SK-N-SH treated with all-trans-retinoic acid at 6 μM for 48 hours (cell line): Measurements from ENCODE around the gene CDK14.

Source experiments
- ATAC-seq: fragments of 200-7000 bp; cut with Tn5 transposase; 3 replicates; pipeline ENCODE4 v1.9.1; 2020; ENCODE audit warnings: mild to moderate bottlenecking, moderate library complexity
- ARNTL ChIP-seq: fragments of 450-650 bp; formaldehyde crosslinking; IDR thresholded peaks from 2 replicates; pipeline ENCODE4 v1.5.0; 2020; ENCODE audit warnings: low read depth, mild to moderate bottlenecking, moderate library complexity, borderline replicate concordance
- BACH2 ChIP-seq: fragments of 250-450 bp; sonication (Bioruptor Pico); IDR thresholded peaks from 2 replicates; pipeline ENCODE4 v1.9.0; 2021; ENCODE audit warnings: mild to moderate bottlenecking, borderline replicate concordance
- CSDC2 ChIP-seq: fragments of 250-450 bp; sonication (Bioruptor Pico); IDR thresholded peaks from 2 replicates; pipeline ENCODE4 v1.5.0; 2020; ENCODE audit warnings: mild to moderate bottlenecking, moderate library complexity
- ESRRG ChIP-seq: fragments of 250-450 bp; sonication (Bioruptor Pico); IDR thresholded peaks from 2 replicates; pipeline ENCODE4 v1.6.1; 2021; ENCODE audit warnings: mild to moderate bottlenecking
- GLIS3 ChIP-seq: fragments of 250-450 bp; sonication (Bioruptor Pico); IDR thresholded peaks from 2 replicates; pipeline ENCODE4 v1.5.0; 2020; ENCODE audit warnings: mild to moderate bottlenecking, moderate library complexity
- ISL1 ChIP-seq: fragments of 250-450 bp; sonication (Bioruptor Pico); IDR thresholded peaks from 2 replicates; pipeline ENCODE4 v2.1.2; 2022; ENCODE audit warnings: mild to moderate bottlenecking, moderate library complexity
- OSR1 ChIP-seq: fragments of 250-450 bp; sonication (Bioruptor Pico); IDR thresholded peaks from 2 replicates; pipeline ENCODE4 v1.8.0; 2022; ENCODE audit warnings: moderate library complexity, mild to moderate bottlenecking, inconsistent platforms
- RARB ChIP-seq: fragments of 250-450 bp; sonication (Bioruptor Pico); IDR thresholded peaks from 2 replicates; pipeline ENCODE4 v1.8.0; 2021; ENCODE audit warnings: mild to moderate bottlenecking, moderate library complexity
- SNAI2 ChIP-seq: fragments of 250-450 bp; sonication (Bioruptor Pico); IDR thresholded peaks from 2 replicates; pipeline ENCODE4 v1.5.0; 2020; ENCODE audit warnings: mild to moderate bottlenecking, moderate library complexity
- TCF4 ChIP-seq: fragments of 250-450 bp; sonication (Bioruptor Pico); IDR thresholded peaks from 2 replicates; pipeline ENCODE4 v1.8.0; 2021; ENCODE audit warnings: mild to moderate bottlenecking, moderate library complexity, borderline replicate concordance
- ZC3H10 ChIP-seq: fragments of 250-450 bp; sonication (Bioruptor Pico); IDR thresholded peaks from 2 replicates; pipeline ENCODE4 v1.5.1; 2021; ENCODE audit warnings: mild to moderate bottlenecking, moderate library complexity
- ZFP3 ChIP-seq: fragments of 250-450 bp; sonication (Bioruptor Pico); IDR thresholded peaks from 2 replicates; pipeline ENCODE4 v1.5.0; 2020; ENCODE audit warnings: mild to moderate bottlenecking, moderate library complexity
- ZFP30 ChIP-seq: fragments of 450-650 bp; formaldehyde crosslinking; IDR thresholded peaks from 2 replicates; pipeline ENCODE4 v1.5.0; 2022; ENCODE audit warnings: mild to moderate bottlenecking, moderate library complexity
- ZNF565 ChIP-seq: fragments of 450-650 bp; formaldehyde crosslinking; conservative IDR thresholded peaks from 2 replicates; pipeline ENCODE4 v1.5.0; 2020; ENCODE audit warnings: low read depth, mild to moderate bottlenecking, moderate library complexity
- ZNF70 ChIP-seq: fragments of 450-650 bp; formaldehyde crosslinking; IDR thresholded peaks from 2 replicates; pipeline ENCODE4 v1.5.0; 2020; ENCODE audit warnings: mild to moderate bottlenecking, moderate library complexity
- ZNF8 ChIP-seq: fragments of 450-650 bp; formaldehyde crosslinking; IDR thresholded peaks from 2 replicates; pipeline ENCODE4 v1.5.0; 2020; ENCODE audit warnings: mild to moderate bottlenecking, moderate library complexity
- TF ChIP-seq, protein P1 (sequence below): fragments of 250-450 bp; sonication (Bioruptor Pico); IDR thresholded peaks from 2 replicates; pipeline ENCODE4 v1.8.0; 2021; ENCODE audit warnings: low read depth, mild to moderate bottlenecking, moderate library complexity, borderline replicate concordance
- TF ChIP-seq, protein P2 (sequence below): fragments of 250-450 bp; sonication (Bioruptor Pico); IDR thresholded peaks from 2 replicates; pipeline ENCODE4 v1.8.0; 2020; ENCODE audit warnings: mild to moderate bottlenecking, moderate library complexity, borderline replicate concordance
- TF ChIP-seq, protein P3 (sequence below): fragments of 250-450 bp; sonication (Bioruptor Pico); IDR thresholded peaks from 2 replicates; pipeline ENCODE4 v1.5.1; 2020; ENCODE audit warnings: low read depth, mild to moderate bottlenecking, moderate library complexity

The CDK14 gene

DNA sequence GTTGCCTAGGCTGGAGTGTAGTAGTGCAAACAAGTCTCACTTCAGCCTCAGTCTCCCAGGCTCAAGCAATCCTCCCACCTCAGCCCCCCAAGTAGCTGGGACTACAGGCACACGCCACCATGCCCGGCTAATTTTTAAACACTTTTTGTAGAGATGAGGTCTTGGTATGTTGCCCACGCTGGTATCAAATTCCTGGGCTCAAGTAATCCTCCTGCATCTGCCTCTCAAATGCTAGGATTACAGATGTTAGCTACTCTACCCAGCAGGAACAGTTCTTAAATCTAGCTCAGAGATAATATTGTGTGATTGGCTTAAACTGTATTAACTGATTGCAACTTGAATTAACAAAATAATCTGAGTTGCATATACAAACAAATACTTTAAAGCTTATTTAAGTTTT lies 82.9 kb downstream of the CDK14 start (continued):
- TF ChIP-seq, protein P1, sequence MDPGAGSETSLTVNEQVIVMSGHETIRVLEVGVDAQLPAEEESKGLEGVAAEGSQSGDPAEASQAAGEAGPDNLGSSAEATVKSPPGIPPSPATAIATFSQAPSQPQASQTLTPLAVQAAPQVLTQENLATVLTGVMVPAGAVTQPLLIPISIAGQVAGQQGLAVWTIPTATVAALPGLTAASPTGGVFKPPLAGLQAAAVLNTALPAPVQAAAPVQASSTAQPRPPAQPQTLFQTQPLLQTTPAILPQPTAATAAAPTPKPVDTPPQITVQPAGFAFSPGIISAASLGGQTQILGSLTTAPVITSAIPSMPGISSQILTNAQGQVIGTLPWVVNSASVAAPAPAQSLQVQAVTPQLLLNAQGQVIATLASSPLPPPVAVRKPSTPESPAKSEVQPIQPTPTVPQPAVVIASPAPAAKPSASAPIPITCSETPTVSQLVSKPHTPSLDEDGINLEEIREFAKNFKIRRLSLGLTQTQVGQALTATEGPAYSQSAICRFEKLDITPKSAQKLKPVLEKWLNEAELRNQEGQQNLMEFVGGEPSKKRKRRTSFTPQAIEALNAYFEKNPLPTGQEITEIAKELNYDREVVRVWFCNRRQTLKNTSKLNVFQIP (CRISPR knock-in tag) = no peak
- TF ChIP-seq OSR1 (CRISPR knock-in tag) = no peak
- TF ChIP-seq TCF4 (CRISPR knock-in tag) = no peak
- TF ChIP-seq, protein P2, sequence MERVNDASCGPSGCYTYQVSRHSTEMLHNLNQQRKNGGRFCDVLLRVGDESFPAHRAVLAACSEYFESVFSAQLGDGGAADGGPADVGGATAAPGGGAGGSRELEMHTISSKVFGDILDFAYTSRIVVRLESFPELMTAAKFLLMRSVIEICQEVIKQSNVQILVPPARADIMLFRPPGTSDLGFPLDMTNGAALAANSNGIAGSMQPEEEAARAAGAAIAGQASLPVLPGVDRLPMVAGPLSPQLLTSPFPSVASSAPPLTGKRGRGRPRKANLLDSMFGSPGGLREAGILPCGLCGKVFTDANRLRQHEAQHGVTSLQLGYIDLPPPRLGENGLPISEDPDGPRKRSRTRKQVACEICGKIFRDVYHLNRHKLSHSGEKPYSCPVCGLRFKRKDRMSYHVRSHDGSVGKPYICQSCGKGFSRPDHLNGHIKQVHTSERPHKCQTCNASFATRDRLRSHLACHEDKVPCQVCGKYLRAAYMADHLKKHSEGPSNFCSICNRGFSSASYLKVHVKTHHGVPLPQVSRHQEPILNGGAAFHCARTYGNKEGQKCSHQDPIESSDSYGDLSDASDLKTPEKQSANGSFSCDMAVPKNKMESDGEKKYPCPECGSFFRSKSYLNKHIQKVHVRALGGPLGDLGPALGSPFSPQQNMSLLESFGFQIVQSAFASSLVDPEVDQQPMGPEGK (CRISPR knock-in tag) = no peak

DNA sequence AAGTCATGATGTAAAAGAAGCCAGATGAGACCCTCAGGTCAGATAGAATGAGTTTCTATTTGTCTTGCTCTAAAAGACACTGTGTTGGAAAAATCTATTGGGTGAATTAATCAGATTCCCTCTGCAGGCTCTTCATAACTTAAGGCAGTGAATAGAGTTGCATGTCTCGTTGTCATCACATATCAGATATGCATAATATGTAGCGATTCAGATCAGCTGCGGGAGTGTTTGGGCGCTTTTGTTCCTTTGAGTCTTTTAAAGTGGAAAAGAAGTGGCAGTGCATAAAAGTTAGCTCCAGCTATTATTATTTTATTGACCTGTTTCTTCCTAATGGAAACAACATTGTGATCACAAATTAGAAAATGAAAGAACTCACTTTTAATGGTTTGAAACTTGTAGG lies 84.4 kb downstream of the CDK14 start:
- ATAC-seq = no peak
- TF ChIP-seq CSDC2 (CRISPR knock-in tag) = no peak
- no peak for TF ChIP-seq ZNF8
- TF ChIP-seq, all 23 proteins: peak for 0

DNA sequence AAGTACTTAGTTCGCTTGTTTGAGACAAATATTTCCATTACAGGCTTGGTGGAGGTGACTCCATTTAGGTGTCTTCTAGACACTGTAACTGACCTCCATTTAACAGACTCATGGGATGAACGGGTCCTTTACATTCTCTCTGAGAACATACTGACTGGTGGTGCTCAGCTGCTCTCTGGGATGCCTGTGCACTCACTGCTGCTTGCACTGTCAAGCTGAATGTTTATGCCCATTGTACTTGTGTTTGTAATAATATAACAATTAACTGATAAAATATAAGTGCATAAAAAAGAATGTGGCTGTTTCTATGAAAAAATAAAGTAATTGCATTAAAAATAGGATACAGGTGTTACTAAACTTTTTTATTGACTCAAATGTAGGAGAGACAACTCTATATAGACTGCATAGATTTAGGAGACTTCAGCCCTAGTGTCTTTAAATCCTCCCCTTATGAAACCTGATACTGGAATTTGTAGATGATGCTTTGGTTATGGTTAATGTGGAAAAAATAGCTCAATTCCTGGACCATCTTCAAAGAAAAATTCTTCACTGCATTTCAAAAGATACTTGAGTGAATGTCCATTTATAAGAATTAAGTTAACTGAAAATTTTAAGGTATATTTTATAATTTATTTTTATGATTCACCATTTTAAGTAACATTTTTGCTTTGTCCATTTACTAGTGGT lies 85.4 kb downstream of the CDK14 start:
- ATAC-seq = peak; percentile 77
- TF ChIP-seq ARNTL (CRISPR knock-in tag) = no peak
- peak; percentile 22; the same call in 1 of the 2 replicates for TF ChIP-seq ISL1

DNA sequence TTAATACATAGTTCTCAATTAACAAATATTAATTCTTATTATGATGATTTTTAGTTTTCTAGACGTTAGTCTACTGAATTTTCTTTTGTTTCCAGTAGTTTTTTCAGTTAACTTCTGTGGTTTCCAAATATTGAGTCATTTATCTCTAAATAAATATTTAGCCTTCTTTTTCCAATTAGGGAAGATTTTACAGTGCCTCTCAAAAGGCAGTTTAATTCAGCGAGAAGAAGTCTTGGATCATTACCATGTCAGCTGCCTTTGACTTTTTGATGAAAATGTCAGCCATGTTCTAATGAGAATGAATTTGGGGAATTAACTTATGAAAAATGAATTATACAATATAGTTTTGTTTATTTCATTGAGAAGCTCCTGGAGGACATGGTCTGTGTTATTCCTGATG lies 90.0 kb downstream of the CDK14 start:
- ATAC-seq = no peak

DNA sequence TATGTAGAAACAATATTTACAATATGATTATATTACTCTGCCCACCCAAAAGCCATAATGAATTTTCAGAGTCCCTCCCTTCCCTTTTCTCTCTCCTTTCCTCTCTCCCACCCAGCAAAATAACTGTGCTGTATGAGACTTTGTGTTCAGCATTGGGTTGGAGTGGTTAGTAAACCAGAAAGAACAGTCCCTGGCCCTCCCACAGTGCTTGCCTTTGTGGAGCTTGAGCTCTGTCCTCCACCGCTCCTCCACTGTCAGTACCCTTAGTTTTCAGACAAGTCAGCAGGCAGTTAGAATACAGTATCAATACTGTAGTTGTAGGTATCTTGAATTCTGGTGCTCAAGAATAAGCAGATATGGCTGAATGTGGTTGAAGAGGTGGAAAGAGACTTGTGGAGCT lies 92.7 kb downstream of the CDK14 start:
- TF ChIP-seq ESRRG (no peak), BACH2 (CRISPR knock-in tag) (no peak), ZFP3 (CRISPR knock-in tag) (no peak), SNAI2 (CRISPR knock-in tag) (no peak), CSDC2 (CRISPR knock-in tag) (no peak), ZC3H10 (CRISPR knock-in tag) (no peak), ARNTL (CRISPR knock-in tag) (no peak), ZFP30 (CRISPR knock-in tag) (no peak), GLIS3 (CRISPR knock-in tag) (no peak), ZNF70 (CRISPR knock-in tag) (no peak), OSR1 (CRISPR knock-in tag) (no peak), TCF4 (CRISPR knock-in tag) (no peak), RARB (no peak)
- TF ChIP-seq, protein P1 (CRISPR knock-in tag) = no peak
- TF ChIP-seq, protein P2 (CRISPR knock-in tag) = no peak
- TF ChIP-seq, protein P3, sequence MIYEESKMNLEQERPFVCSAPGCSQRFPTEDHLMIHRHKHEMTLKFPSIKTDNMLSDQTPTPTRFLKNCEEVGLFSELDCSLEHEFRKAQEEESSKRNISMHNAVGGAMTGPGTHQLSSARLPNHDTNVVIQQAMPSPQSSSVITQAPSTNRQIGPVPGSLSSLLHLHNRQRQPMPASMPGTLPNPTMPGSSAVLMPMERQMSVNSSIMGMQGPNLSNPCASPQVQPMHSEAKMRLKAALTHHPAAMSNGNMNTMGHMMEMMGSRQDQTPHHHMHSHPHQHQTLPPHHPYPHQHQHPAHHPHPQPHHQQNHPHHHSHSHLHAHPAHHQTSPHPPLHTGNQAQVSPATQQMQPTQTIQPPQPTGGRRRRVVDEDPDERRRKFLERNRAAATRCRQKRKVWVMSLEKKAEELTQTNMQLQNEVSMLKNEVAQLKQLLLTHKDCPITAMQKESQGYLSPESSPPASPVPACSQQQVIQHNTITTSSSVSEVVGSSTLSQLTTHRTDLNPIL = no peak
- ATAC-seq = no peak

More for the DNA sequence above, 90.0 kb downstream of the CDK14 start:
- TF ChIP-seq ARNTL (CRISPR knock-in tag) (no peak), ZNF565 (CRISPR knock-in tag) (no peak), ESRRG (no peak)
- TF ChIP-seq, all 23 proteins: peak for 0
